ENCODE data around the gene ARHGAP12.

The ARHGAP12 gene

DNA sequence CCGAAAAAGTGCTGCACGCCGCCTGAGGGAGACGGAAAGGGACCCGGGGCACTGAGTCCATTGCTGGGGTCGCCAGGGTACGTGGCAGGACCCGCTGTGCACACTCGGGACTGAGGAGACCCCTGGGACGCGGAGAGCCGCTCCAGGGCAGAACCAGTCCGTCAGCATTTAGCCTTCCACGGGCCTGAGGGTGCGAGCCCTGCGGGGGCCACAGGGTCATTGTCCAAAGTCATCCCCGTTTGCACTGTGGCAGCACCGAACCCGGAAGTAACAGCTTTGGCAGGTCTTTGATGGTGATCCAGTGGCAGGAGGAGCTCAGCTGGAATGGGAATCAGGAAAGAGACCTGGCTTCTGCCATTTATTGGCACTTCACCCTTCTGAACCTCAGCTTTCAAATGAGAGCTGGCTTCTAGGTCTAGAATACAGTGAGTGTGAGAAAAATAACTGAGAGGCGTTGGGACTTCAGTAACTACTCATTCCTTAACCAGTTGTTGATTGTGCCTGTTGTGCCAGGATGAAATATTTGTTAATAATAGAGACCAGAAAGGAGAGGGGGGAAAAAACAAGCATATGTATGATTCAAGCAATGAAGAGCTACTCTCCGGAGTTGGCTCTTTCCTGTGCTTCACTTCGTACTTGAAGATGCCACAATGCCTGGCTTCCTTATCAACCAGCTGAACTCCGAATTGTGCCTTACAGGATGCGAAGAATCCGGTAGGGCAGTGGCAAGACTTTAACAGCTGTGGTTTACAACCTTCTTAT is 811 bp upstream of the ARHGAP12 start:
- Histone ChIP-seq H3K4me3 (peak overlapping the region; percentile 56 to 96 (median 77)), H3K27ac (peak overlapping the region; percentile 77 to 97 (median 92))

GRCh38 chr10:31927884-31928548 is 615 bp downstream of the ARHGAP12 start:
- Histone ChIP-seq H3K4me3 (peak overlapping the region; percentile 56 to 96 (median 77)), H3K27ac (peak overlapping the region; percentile 77 to 97 (median 92))

GRCh38 chr10:31927565-31927883 is 1.1 kb downstream of the ARHGAP12 start:
- peak overlapping the region in 20 of 21 experiments; percentile 79 to 97 (median 92) for H3K27ac ChIP-seq

DNA sequence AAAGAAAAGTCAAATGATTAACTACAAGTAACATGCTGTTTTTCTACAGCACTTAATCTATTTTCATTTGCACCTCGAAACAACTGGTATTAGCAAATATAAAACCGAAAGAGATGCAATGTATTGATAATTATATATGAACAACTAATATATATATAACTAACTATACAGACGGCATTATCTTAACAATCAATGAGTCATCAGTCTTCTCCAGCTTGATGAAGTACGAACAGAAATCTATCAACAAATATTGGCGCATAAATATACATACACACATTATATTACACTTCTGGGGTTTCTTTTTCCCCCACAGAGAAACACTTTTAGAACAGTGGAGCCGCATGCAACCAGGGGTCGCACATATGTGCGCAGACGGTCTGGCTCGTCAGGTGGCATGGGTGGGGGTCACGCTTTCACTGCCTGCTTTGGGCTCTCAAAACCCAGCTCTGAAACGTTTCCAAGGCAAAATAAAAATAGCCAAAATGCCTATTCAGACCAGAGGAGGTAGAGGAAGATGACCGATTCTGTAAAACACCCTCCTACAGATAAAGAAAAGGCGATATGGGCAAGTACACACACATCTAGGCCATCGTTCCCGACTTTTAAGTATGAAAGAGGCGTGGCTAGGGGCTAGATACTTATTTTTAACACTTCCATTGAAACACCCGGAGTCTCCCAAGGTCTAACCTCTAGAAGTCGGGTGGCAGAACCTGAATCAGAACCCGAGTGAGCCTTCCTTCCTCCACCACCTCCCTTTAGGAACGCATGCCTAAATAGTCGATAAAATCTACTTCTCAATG is 1.7 kb downstream of the ARHGAP12 start:
- H3K27ac ChIP-seq = peak overlapping the region in 13 of 21 experiments; percentile 86 to 97 (median 93)
- H3K4me3 ChIP-seq = peak overlapping the region; percentile 56 to 96 (median 77)

More at GRCh38 chr10:31927565-31927883, 1.1 kb downstream of the ARHGAP12 start:
- peak overlapping the region; percentile 56 to 96 (median 77) for H3K4me3 ChIP-seq

- Histone ChIP-seq H3K27ac (no peak overlapping the region), H3K4me3 (no peak overlapping the region)
These were observed 2.5 kb downstream of the ARHGAP12 start for GRCh38 chr10:31926160-31926559.

GRCh38 chr10:31924833-31925232 is 3.8 kb downstream of the ARHGAP12 start:
- Histone ChIP-seq H3K4me3 (no peak overlapping the region), H3K27ac (no peak overlapping the region)

DNA sequence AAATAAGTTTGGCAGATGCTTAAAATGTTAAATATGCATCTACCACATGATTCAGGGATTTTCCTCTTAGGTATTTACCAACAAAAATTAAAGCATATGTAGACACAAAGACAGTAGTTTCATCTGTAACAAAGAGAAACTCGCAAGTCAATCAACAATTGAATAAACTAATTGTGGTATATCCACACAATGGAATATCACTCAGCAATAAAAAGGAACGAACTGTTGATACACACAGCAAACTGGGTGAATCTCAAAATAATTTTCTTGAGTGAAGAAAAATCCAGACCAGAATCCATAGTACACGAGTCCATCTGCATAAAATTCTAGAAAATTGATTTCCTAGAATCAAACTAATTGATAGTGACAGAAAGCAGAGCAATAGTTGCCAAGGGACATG is 5.2 kb downstream of the ARHGAP12 start:
- no peak overlapping the region for H3K27ac ChIP-seq
- no peak overlapping the region for H3K4me3 ChIP-seq

DNA sequence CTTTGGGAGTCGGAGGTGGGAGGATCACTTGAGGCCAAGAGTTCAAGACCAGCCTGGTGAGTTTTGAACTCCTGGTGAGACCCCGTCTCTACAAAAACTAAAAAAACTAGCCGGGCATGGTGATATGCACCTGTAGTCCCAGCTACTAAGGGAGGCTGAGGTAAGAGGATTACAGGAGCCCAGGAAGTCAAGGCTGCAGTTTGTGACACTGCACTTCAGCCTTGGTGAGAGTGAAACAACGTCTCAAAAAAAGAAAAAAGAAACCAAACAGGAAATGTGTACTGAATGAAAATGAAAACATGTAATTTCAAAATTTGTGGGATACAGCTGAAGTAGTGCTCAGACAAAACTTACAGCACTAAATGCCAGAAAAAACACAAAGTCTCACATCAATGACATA is 7.6 kb downstream of the ARHGAP12 start:
- H3K27ac ChIP-seq = no peak overlapping the region
- H3K4me3 ChIP-seq = no peak overlapping the region

- Histone ChIP-seq H3K27ac (no peak overlapping the region), H3K4me3 (no peak overlapping the region)
These were observed 8.1 kb downstream of the ARHGAP12 start for GRCh38 chr10:31920538-31920937.

DNA sequence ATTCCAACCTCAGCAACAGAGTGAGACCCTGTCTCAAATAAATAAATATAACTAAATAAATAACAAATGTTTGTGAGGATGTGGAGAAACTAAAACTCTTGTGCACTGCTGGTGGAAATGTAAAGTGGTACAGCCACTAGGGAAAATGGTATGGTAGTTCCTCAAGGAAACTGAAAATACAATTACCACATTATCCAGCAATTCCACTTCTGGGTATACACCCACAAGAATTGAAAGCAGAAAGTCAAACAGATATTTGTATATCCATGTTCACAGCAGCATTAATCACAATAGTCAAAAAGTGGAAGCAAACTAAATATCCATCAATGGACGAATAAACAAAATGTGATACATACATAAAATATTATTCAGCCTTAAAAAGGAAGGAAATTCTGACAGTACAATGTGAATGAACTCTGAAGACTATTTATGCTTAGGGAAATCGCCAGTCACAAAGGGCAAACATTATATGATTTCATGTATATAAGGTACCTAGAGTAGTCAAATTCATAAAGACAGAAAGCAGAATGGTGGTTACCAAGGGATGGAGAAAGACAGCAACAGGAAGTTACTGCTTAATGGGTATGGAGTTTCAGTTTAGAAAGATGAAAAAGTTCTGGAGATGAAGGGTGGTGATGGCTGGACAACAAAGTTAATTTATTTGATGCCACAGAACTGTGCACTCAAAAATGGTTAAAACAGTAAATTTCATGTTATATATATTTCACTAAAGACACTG is 9.8 kb downstream of the ARHGAP12 start:
- Histone ChIP-seq H3K4me3 (no peak overlapping the region), H3K27ac (no peak overlapping the region)

GRCh38 chr10:31914370-31914769 is 14.3 kb downstream of the ARHGAP12 start:
- H3K4me3 ChIP-seq = no peak overlapping the region
- H3K27ac ChIP-seq = no peak overlapping the region

DNA sequence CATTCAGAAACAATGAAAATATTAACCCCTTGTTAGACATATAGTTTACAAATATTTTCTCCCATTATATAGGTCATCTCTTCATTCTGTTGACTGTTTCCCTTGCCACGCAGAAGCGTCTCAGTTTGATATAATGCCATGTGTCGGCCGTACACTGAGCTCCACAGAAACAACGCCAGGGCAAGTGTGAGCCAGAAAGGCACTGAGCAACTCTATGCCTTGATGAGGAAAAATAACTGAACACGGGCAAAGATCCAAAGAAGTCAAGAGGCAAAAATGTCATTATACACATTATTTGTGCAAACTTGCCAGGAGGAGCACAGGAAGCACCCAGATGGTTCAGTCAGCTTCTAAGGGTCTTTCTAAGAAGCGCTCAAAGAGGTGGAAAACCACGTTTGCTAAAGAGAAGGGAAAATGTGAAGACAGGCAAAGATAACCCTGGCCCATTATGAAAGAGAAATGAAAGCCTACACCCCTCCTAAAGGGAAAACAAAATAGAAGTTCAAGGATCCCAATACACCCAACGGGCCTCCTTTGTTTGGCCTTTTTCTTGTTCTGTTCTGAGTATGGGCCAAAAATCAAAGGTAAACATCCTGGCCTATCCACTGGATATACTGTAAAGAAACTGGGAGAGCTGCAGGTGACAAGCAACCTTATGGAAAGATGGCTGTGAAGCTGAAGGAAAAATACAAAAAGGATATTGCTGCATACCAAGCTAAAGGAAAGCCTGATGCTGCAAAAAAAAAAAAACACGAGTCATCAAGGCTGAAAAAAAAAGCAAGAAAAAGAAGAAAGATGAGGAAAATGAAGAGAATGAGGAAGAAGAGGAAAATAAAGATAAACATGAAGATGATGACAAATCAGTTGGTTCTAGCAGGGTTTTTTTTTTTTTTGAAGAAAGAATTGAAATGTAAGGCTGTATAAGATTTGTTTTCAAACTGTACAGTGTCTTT is 15.5 kb downstream of the ARHGAP12 start:
- Histone ChIP-seq H3K4me3 (no peak overlapping the region), H3K27ac (peak overlapping the region in 2 of 21 experiments; percentile 28 to 29)

GRCh38 chr10:31912289-31912688 is 16.3 kb downstream of the ARHGAP12 start:
- H3K4me3 ChIP-seq = no peak overlapping the region
- H3K27ac ChIP-seq = peak overlapping the region in 1 of 21 experiments; percentile 34

DNA sequence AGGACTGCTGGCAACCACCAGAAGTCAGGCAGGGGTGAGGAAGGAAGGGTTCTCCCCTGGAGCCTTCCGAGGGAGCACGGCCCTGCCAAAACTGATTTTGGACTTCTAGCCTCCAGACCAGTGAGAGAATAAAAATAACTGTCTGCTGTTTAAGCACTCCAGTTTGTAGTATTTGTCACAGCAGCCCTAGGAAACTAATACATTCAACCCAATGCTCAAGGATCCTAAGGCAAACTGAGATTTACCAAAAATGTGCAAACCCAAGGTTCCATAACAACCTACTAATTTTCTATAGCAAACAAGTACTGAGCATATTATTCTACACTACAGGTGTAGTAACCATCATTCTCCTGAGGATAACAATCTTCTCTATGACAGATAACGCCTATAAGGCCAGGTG is 18.6 kb downstream of the ARHGAP12 start:
- Histone ChIP-seq H3K27ac (no peak overlapping the region), H3K4me3 (no peak overlapping the region)

GRCh38 chr10:31908157-31908556 is 20.5 kb downstream of the ARHGAP12 start:
- Histone ChIP-seq H3K27ac (no peak overlapping the region), H3K4me3 (no peak overlapping the region)

DNA sequence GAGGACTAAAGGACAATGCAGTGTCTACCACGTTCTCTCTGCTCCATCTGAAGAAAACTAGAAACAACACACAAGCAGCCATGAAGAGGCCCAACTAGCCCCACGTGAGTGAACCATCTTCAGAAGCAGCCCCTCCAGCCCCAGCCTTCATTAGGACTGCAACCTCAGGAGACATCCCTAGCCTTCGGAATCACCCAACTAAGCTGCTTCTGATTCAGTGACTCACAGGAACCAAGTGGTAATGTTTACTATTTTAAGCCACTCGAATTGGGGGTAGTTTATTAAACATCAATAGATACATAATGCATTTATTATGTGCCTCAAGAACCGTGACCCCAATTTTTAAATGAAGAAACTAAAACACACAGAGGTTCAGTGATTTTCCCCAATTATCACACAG is 22.6 kb downstream of the ARHGAP12 start:
- Histone ChIP-seq H3K4me3 (no peak overlapping the region), H3K27ac (peak overlapping the region in 1 of 21 experiments; percentile 9)

- Histone ChIP-seq H3K27ac (no peak overlapping the region), H3K4me3 (no peak overlapping the region)
These were observed 23.0 kb downstream of the ARHGAP12 start for GRCh38 chr10:31905586-31905985.

- Histone ChIP-seq H3K4me3 (no peak overlapping the region), H3K27ac (no peak overlapping the region)
These were observed 26.0 kb downstream of the ARHGAP12 start for GRCh38 chr10:31902625-31903024.

DNA sequence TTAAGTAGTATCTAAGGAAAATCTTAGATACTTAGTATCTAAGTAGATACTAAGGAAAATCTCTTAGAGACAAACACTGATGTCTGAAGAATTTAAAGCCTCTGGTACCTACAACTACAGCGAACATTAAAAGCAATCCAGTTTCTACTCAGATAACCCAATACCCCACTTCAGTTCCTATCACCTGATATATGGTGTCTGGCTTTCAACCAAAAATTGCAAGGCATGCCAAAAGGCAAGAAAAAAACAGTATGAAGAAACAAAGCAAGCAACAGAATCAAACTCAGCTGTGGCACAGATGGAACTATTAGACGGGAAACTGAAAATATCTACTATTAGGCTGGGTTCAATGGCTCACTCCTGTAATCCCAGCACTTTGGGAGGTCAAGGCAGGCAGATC is 31.1 kb downstream of the ARHGAP12 start:
- Histone ChIP-seq H3K4me3 (no peak overlapping the region), H3K27ac (peak overlapping the region in 9 of 21 experiments; percentile 6 to 71 (median 55))

Data from skin epidermis (tissue), 12 donors.